PFSK-1 (cell line): ENCODE data around the gene COL18A1.

Source experiments
- FOXP2 ChIP-seq: optimal IDR thresholded peaks from 2 replicates; pipeline ENCODE3; 2011; ENCODE audit warnings: borderline replicate concordance, control low read depth, inconsistent platforms; ENCODE audit not compliant: insufficient read depth; ENCODE audit errors: extremely low read length, extremely low read depth
- POLR2AphosphoS5 ChIP-seq: IDR thresholded peaks from 2 replicates; pipeline ENCODE4 v1.6.1; 2012; ENCODE audit warnings: low read depth, mild to moderate bottlenecking, control low read depth, low read length, moderate library complexity
- REST ChIP-seq, 2 experiments: IDR thresholded peaks; 2 replicates each; pipeline versions ENCODE4 v1.6.1 to v1.8.0; 2011 to 2012; ENCODE audit warnings: low read depth in 2 of 2, low read length in 2 of 2, control low read depth in 1 of 2, inconsistent platforms in 1 of 2, mild to moderate bottlenecking in 1 of 2, moderate library complexity in 1 of 2; ENCODE audit not compliant: insufficient read depth in 1 of 2
- SIN3A ChIP-seq: IDR thresholded peaks from 2 replicates; pipeline ENCODE4 v1.6.1; 2012; ENCODE audit warnings: mild to moderate bottlenecking, low read length, moderate library complexity, borderline replicate concordance; ENCODE audit not compliant: insufficient read depth
- TAF1 ChIP-seq: IDR thresholded peaks from 2 replicates; pipeline ENCODE4 v1.6.1; 2012; ENCODE audit warnings: low read length, control low read depth, borderline replicate concordance; ENCODE audit not compliant: insufficient read depth

COL18A1 gene

DNA sequence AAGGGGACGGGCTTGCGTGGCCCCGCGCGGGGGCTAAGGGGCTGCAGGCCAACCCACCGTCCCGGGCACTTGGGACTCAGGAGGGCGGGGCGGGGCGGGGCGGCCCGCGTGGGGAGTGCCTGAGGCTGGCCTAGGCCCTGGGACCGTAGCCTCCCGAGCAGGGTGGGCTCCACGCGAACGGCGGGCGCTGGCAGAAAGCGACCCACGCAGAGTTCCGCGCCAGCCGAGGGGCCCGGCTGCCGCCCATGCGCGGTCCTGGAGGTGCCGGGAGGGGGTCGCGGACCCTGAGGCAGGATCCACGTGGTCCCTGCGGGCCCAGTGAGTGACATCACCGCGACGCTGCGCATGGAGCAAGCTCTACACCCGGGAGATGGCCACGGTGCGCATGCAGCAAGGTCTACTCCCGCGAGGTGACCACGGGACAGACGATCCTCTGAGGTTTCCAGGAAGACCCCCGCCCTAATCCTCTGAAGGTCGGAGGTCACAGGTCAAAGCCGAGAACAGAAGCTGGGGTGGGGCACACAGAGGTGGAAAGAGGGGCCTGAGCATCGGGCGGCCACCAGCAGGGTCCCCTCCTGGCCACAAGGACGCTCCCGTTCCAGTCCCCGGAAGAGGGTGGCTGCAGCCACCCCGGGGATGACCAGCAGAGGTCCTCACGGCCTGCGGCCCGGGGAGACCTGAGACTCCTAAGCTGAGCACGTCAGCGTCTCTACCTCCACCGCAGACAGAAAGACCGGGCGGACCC lies 150.8 kb downstream of the COL18A1 start:
- TF ChIP-seq FOXP2 (no peak), POLR2AphosphoS5 (no peak), REST (IDR thresholded peaks at IDR 0.05; ENCODE audit: insufficient read depth in 1 of 2, low read depth in 2 of 2, low read length in 2 of 2) (no peak), SIN3A (no peak), TAF1 (no peak)

DNA sequence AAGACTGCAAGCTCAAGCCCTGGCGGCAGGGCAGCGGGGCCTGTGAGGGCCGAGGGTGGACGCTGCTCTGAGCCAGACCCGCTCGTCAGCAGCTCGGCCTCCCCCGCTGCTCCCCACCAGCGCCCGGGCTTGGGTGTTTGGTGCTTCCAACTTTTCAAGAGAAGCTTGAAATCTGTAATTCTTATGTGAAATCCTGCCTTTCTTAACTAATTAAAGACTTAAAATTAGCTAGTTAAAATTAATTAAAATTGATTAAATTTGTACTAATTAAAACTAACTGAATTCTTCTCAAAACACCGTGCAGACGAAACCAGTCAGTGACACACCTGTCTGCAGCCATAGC lies 151.3 kb downstream of the COL18A1 start:
- no peak for TF ChIP-seq TAF1
- no peak for TF ChIP-seq FOXP2
- TF ChIP-seq REST (IDR thresholded peaks at IDR 0.05; ENCODE audit: insufficient read depth in 1 of 2, low read depth in 2 of 2, low read length in 2 of 2): no peak
- TF ChIP-seq POLR2AphosphoS5: no peak
- TF ChIP-seq SIN3A: no peak

DNA sequence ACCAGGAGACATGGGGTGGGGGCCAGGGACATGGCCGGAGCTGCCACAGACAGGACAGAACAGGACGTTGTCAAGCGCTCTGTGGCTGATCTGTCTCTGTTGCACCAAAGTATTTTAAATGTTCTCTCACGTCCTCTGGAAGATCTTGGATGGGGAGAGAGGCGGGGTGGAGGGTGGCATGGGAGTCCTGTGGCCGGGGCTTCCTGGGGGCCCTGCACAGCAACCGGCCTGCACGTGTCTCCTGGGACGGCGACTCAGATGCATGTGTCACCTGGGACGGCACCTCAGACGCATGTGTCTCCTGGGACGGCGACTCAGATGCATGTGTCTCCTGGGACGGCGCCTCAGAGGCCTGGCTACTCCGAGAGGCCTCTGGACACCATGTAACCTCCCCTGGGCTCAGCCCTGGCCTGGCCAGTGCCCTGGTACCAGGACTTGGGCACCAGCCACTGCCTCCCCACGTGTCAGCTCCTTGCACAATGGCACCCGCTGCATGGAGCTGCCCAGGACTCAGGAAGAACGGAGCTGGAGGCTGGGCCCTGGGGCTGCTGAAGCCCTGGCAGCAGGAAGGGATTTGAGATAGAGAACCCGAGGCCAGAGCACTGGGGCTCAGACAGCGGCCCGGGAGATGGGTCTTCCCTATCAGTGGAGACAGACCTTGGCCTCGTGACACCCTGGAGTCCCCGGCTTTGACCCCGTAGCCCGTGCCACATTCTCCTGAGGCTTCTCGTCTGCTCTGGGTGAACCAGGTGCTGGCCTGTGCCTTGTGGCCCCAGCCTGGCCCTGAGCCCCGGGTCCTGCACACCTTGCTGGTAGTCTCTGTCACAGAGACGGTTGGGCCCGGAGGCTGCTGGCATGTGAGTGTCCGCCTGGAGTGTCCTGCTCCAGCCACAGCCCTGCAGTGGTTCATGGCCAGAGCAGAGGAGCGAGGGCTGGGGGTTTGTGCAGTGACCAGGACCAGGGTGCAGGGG lies 152.0 kb downstream of the COL18A1 start:
- TF ChIP-seq SIN3A (no peak), FOXP2 (no peak), REST (IDR thresholded peaks at IDR 0.05; ENCODE audit: insufficient read depth in 1 of 2, low read depth in 2 of 2, low read length in 2 of 2) (no peak), TAF1 (no peak), POLR2AphosphoS5 (no peak)

DNA sequence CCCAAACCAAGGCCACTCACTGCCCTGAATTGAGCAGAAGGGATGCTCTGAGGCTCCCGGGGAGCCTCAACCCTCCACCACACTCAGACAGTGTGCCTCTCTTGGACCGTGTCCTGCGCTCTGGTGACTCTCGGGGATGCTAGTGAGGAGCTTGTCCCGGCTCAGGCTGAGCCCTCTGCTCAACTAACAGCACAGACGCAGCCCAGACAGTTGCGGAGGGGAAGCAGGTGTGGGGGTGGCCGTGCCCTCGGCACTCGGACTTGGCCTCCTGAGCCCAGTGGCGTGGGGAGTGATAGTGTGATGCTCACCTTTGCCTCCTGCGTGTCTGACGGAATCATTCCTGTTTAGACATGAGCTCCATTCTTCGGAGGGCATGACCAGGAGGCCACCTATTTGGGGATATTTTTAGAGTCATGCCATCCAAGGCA lies 152.7 kb downstream of the COL18A1 start:
- no peak for TF ChIP-seq TAF1
- TF ChIP-seq FOXP2: no peak

DNA sequence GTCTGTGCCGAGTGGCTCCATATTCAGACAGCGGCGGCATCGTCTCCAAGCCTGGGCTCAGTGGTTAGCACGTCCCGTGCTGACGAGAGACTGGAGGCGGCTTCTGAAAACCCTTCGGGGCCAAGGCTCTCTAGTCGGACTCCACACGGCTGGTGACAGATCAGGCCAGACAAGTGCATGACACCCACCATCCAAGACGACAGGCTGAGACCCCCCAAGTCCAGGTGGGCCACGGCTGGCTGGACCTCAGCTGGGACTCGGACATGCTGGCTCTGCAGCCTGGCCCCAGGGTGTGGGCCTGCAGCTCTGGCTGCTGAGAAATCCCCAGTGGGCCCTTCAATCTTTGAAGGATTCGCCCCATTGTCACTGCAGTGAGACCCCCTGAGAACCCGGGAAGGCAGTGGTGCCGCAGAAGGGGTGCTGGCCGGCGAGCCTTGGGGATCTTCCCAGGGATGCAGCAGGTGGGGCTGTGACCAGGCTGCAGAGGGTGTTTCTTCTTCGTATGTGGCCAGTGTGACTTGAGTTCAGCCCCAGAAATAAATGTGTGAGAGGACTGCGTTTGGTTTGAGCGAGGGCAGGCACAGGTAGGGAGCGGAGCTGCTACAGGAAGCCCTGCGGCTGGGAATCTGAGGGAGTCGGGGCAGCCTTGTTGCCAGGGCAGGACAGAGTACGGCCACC lies 153.2 kb downstream of the COL18A1 start:
- TF ChIP-seq SIN3A (no peak), REST (IDR thresholded peaks at IDR 0.05; ENCODE audit: insufficient read depth in 1 of 2, low read depth in 2 of 2, low read length in 2 of 2) (no peak), POLR2AphosphoS5 (no peak), TAF1 (no peak)
